ENCODE data around the gene MAOA. TPM values are rescaled to one million over a fixed set of nuclear protein-coding genes. Genes with fewer than 3 reads are reported as not detected.
"Not testable (repeated sequence)": the region's sequence is repeated elsewhere in the genome, so short reads cannot be mapped to it uniquely, and the experiment has no call there.

Gene MAOA
- 202 and 207 TPM in 2 replicates for total RNA-seq

DNA sequence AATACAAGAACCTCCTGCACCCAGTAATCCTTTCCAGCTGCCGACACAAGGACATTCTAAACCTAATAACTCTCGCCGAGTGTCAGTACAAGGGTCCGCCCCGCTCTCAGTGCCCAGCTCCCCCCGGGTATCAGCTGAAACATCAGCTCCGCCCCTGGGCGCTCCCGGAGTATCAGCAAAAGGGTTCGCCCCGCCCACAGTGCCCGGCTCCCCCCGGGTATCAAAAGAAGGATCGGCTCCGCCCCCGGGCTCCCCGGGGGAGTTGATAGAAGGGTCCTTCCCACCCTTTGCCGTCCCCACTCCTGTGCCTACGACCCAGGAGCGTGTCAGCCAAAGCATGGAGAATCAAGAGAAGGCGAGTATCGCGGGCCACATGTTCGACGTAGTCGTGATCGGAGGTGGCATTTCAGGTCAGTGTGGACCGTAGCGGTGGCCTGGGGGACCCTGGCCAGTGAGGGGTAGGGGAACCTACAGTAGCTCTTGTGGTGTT is at the start of gene MAOA:
Gene MAOA (plus strand): TSS at position 295 of the 490 bp plus-strand sequence. CDS start 43 bp downstream, at position 338.
- H3K27ac Mint-ChIP-seq = peak within 1 kb of the TSS; percentile 87
- intact Hi-C loops (cut with micrococcal nuclease) = loop anchor here (5.0 to 10.0 kb wide), 4 partner anchors 71 to 1219 kb away; partner anchors contain the start of gene KDM6A

GRCh38 chrX:43612400-43612799 is 43.7 kb upstream of the MAOA start:
- H3K36me3 Mint-ChIP-seq (ENCODE audit: low read depth) = peaks cover 8% of the 10 kb centered on the region
- H3K27ac Mint-ChIP-seq = no peak overlapping the region
- no peaks in the 10 kb centered on the region for H3K4me1 Mint-ChIP-seq (ENCODE audit: low read depth)
- intact Hi-C loops (cut with micrococcal nuclease) = no loop called here
- no peak overlapping the region for H3K4me3 Mint-ChIP-seq (ENCODE audit: low read depth)
- no peak for DNase-seq (ENCODE audit: low spot score)
- peaks cover 14% of the 10 kb centered on the region for H3K9me3 Mint-ChIP-seq
- no peaks in the 10 kb centered on the region for H3K27me3 Mint-ChIP-seq (ENCODE audit: low read depth)

More for the DNA sequence above, at the start of gene MAOA:
- Mint-ChIP-seq H3K27me3 (ENCODE audit: low read depth) (no peaks in the 10 kb centered on the region), H3K9me3 (no peaks in the 10 kb centered on the region), H3K4me1 (ENCODE audit: low read depth) (peaks cover 17% of the 10 kb centered on the region), H3K36me3 (ENCODE audit: low read depth) (peaks cover 19% of the 10 kb centered on the region), H3K4me3 (ENCODE audit: low read depth) (peak within 1 kb of the TSS; percentile 97)
- DNase-seq (ENCODE audit: low spot score) = peak; percentile 55

- no peak overlapping the region for H3K4me3 Mint-ChIP-seq (ENCODE audit: low read depth)
- H3K36me3 Mint-ChIP-seq (ENCODE audit: low read depth) = peaks cover 11% of the 10 kb centered on the region
- intact Hi-C loops (cut with micrococcal nuclease) = no loop called here
- H3K27ac Mint-ChIP-seq = no peak overlapping the region
- H3K9me3 Mint-ChIP-seq = peaks cover 14% of the 10 kb centered on the region
- no peak for DNase-seq (ENCODE audit: low spot score)
- peaks cover 2% of the 10 kb centered on the region for H3K4me1 Mint-ChIP-seq (ENCODE audit: low read depth)
- H3K27me3 Mint-ChIP-seq (ENCODE audit: low read depth) = no peaks in the 10 kb centered on the region
These were observed 40.4 kb upstream of the MAOA start for GRCh38 chrX:43615660-43616059.

- no peak overlapping the region for H3K27ac Mint-ChIP-seq
- H3K36me3 Mint-ChIP-seq (ENCODE audit: low read depth) = peaks cover 17% of the 10 kb centered on the region
- no peaks in the 10 kb centered on the region for H3K27me3 Mint-ChIP-seq (ENCODE audit: low read depth)
- DNase-seq (ENCODE audit: low spot score) = no peak
- no peak overlapping the region for H3K4me3 Mint-ChIP-seq (ENCODE audit: low read depth)
- peaks cover 8% of the 10 kb centered on the region for H3K4me1 Mint-ChIP-seq (ENCODE audit: low read depth)
- intact Hi-C loops (cut with micrococcal nuclease) = no loop called here
- peaks cover 22% of the 10 kb centered on the region for H3K9me3 Mint-ChIP-seq
These were observed 37.5 kb upstream of the MAOA start for GRCh38 chrX:43618366-43619205.

GRCh38 chrX:43619861-43620260 is 36.2 kb upstream of the MAOA start:
- Mint-ChIP-seq H3K36me3 (ENCODE audit: low read depth) (peaks cover 25% of the 10 kb centered on the region), H3K9me3 (peaks cover 28% of the 10 kb centered on the region), H3K4me1 (ENCODE audit: low read depth) (peaks cover 10% of the 10 kb centered on the region)
- H3K27ac Mint-ChIP-seq; DNase-seq (ENCODE audit: low spot score); H3K27me3 Mint-ChIP-seq (ENCODE audit: low read depth); intact Hi-C loops (cut with micrococcal nuclease); H3K4me3 Mint-ChIP-seq (ENCODE audit: low read depth): not testable (repeated sequence)

- Mint-ChIP-seq H3K4me3 (ENCODE audit: low read depth) (no peak overlapping the region), H3K36me3 (ENCODE audit: low read depth) (peaks cover 17% of the 10 kb centered on the region), H3K4me1 (ENCODE audit: low read depth) (peaks cover 26% of the 10 kb centered on the region), H3K27me3 (ENCODE audit: low read depth) (no peaks in the 10 kb centered on the region), H3K27ac (peak overlapping the region; percentile 86), H3K9me3 (peaks cover 14% of the 10 kb centered on the region)
- no peak for DNase-seq (ENCODE audit: low spot score)
- intact Hi-C loops (cut with micrococcal nuclease) = loop anchor here (1.0 to 5.0 kb wide), 2 partner anchors 16 to 50 kb away; no protein-coding TSS in a partner anchor
These were observed 29.0 kb upstream of the MAOA start for GRCh38 chrX:43627147-43627546.

- intact Hi-C loops (cut with micrococcal nuclease) = loop anchor here (1.0 to 5.0 kb wide), 2 partner anchors 16 to 50 kb away; no protein-coding TSS in a partner anchor
- peaks cover 17% of the 10 kb centered on the region for H3K36me3 Mint-ChIP-seq (ENCODE audit: low read depth)
- no peaks in the 10 kb centered on the region for H3K27me3 Mint-ChIP-seq (ENCODE audit: low read depth)
- peaks cover 26% of the 10 kb centered on the region for H3K4me1 Mint-ChIP-seq (ENCODE audit: low read depth)
- peak overlapping the region; percentile 86 for H3K27ac Mint-ChIP-seq
- H3K9me3 Mint-ChIP-seq = peaks cover 14% of the 10 kb centered on the region
- DNase-seq (ENCODE audit: low spot score) = no peak
- H3K4me3 Mint-ChIP-seq (ENCODE audit: low read depth) = no peak overlapping the region
These were observed 28.4 kb upstream of the MAOA start for GRCh38 chrX:43627669-43628068.

GRCh38 chrX:43629229-43629628 is 26.9 kb upstream of the MAOA start:
- peak overlapping the region; percentile 62 for H3K27ac Mint-ChIP-seq
- no peak overlapping the region for H3K4me3 Mint-ChIP-seq (ENCODE audit: low read depth)
- H3K36me3 Mint-ChIP-seq (ENCODE audit: low read depth) = peaks cover 3% of the 10 kb centered on the region
- intact Hi-C loops (cut with micrococcal nuclease) = loop anchor here (5.0 kb wide), 1 partner anchor 52 kb away; no protein-coding TSS in a partner anchor
- no peak for DNase-seq (ENCODE audit: low spot score)
- H3K9me3 Mint-ChIP-seq = peaks cover 3% of the 10 kb centered on the region
- H3K4me1 Mint-ChIP-seq (ENCODE audit: low read depth) = peaks cover 19% of the 10 kb centered on the region
- H3K27me3 Mint-ChIP-seq (ENCODE audit: low read depth) = no peaks in the 10 kb centered on the region

DNA sequence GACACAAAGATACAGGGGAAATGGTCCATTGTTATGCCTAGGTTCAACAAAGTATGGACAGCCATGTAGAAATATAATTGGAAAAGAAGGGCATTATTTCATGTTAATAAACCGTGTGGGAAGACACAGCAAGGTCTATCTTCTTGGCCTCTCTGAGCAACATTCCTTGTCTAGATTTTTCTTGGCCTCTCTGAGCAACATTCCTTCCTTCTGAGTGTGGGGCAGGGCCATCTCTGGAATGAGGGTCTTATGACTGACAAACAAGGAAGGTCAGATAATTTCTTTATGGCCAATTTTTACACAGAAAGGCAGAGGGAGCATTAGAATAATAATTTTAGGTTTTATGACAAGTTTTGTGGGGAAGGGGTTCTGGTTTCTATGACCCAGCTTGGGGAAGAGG is 24.3 kb upstream of the MAOA start:
- H3K9me3 Mint-ChIP-seq = no peaks in the 10 kb centered on the region
- H3K27me3 Mint-ChIP-seq (ENCODE audit: low read depth) = no peaks in the 10 kb centered on the region
- H3K27ac Mint-ChIP-seq = no peak overlapping the region
- intact Hi-C loops (cut with micrococcal nuclease) = no loop called here
- DNase-seq (ENCODE audit: low spot score) = no peak
- peaks cover 19% of the 10 kb centered on the region for H3K4me1 Mint-ChIP-seq (ENCODE audit: low read depth)
- H3K36me3 Mint-ChIP-seq (ENCODE audit: low read depth) = peaks cover 3% of the 10 kb centered on the region
- no peak overlapping the region for H3K4me3 Mint-ChIP-seq (ENCODE audit: low read depth)

DNA sequence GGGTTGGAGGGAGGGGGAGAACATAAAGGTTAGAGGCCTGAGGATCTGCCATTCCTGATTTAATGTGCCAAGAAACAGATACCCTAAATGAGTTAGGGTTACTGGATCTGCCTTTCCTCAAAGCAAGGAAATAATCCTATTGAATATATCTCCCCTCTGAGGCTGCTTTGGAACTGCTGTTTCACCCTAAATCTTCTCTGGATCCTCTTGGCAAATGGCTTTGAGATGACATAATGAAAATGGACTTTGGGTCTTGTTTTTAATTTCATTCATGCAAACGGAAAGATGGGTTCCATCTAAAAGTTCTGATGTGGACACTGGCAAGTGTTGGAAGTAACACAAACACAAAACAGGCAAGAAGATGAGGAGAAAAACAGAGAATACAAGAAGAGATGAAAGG is 23.0 kb upstream of the MAOA start:
- H3K4me3 Mint-ChIP-seq (ENCODE audit: low read depth) = no peak overlapping the region
- H3K36me3 Mint-ChIP-seq (ENCODE audit: low read depth) = peaks cover 5% of the 10 kb centered on the region
- H3K9me3 Mint-ChIP-seq = peaks cover 2% of the 10 kb centered on the region
- H3K4me1 Mint-ChIP-seq (ENCODE audit: low read depth) = peaks cover 13% of the 10 kb centered on the region
- H3K27me3 Mint-ChIP-seq (ENCODE audit: low read depth) = no peaks in the 10 kb centered on the region
- intact Hi-C loops (cut with micrococcal nuclease) = no loop called here
- H3K27ac Mint-ChIP-seq = no peak overlapping the region
- DNase-seq (ENCODE audit: low spot score) = no peak

- intact Hi-C loops (cut with micrococcal nuclease) = no loop called here
These were observed 22.3 kb upstream of the MAOA start for GRCh38 chrX:43633757-43634156.

GRCh38 chrX:43640482-43640881 is 15.6 kb upstream of the MAOA start:
- intact Hi-C loops (cut with micrococcal nuclease) = loop anchor here (5.0 kb wide), 2 partner anchors 112 to 167 kb away; no protein-coding TSS in a partner anchor
- peaks cover 6% of the 10 kb centered on the region for H3K36me3 Mint-ChIP-seq (ENCODE audit: low read depth)
- H3K27ac Mint-ChIP-seq = no peak overlapping the region
- H3K4me1 Mint-ChIP-seq (ENCODE audit: low read depth) = peaks cover 40% of the 10 kb centered on the region
- H3K27me3 Mint-ChIP-seq (ENCODE audit: low read depth) = no peaks in the 10 kb centered on the region
- peaks cover 4% of the 10 kb centered on the region for H3K9me3 Mint-ChIP-seq
- no peak for DNase-seq (ENCODE audit: low spot score)
- no peak overlapping the region for H3K4me3 Mint-ChIP-seq (ENCODE audit: low read depth)

More at GRCh38 chrX:43633757-43634156, 22.3 kb upstream of the MAOA start:
- no peak for DNase-seq (ENCODE audit: low spot score)
- H3K4me3 Mint-ChIP-seq (ENCODE audit: low read depth) = no peak overlapping the region
- peak overlapping the region; percentile 33 for H3K27ac Mint-ChIP-seq
- H3K27me3 Mint-ChIP-seq (ENCODE audit: low read depth) = no peaks in the 10 kb centered on the region
- H3K9me3 Mint-ChIP-seq = peaks cover 4% of the 10 kb centered on the region
- H3K36me3 Mint-ChIP-seq (ENCODE audit: low read depth) = peaks cover 7% of the 10 kb centered on the region
- H3K4me1 Mint-ChIP-seq (ENCODE audit: low read depth) = peaks cover 13% of the 10 kb centered on the region

GRCh38 chrX:43641691-43642090 is 14.4 kb upstream of the MAOA start:
- H3K9me3 Mint-ChIP-seq = peaks cover 4% of the 10 kb centered on the region
- DNase-seq (ENCODE audit: low spot score) = no peak
- H3K36me3 Mint-ChIP-seq (ENCODE audit: low read depth) = peaks cover 4% of the 10 kb centered on the region
- peak overlapping the region; percentile 83 for H3K27ac Mint-ChIP-seq
- H3K27me3 Mint-ChIP-seq (ENCODE audit: low read depth) = no peaks in the 10 kb centered on the region
- H3K4me3 Mint-ChIP-seq (ENCODE audit: low read depth) = no peak overlapping the region
- peaks cover 42% of the 10 kb centered on the region for H3K4me1 Mint-ChIP-seq (ENCODE audit: low read depth)
- intact Hi-C loops (cut with micrococcal nuclease) = loop anchor here (5.0 kb wide), 2 partner anchors 111 to 166 kb away; no protein-coding TSS in a partner anchor

Measured in activated T-helper 2 cell treated with anti-CD3 and anti-CD28 coated beads, Interferon-gamma antibody, Interleukin-2, Interleukin-4, amounts not matched to agents 10 μg/mL and 5 μg/mL and 100 μg/mL, durations not matched to agents 14 hours and 24 hours and 36 hours (primary cell).